KOPT-K1 (cell line): ENCODE results near the gene TAF1A.

Experiments used
- H3K27ac ChIP-seq: fragments of 200-600 bp; sonication (generic); 2 replicates; pipeline ENCODE4 v1.5.1; 2016; ENCODE audit warnings: antibody characterized with exemption, mild to moderate bottlenecking, low read depth, low read length; ENCODE audit not compliant: poor library complexity, severe bottlenecking
- H3K36me3 ChIP-seq: fragments of 200-600 bp; sonication (generic); 2 replicates; pipeline ENCODE4 v1.5.1; 2017; ENCODE audit warnings: antibody characterized with exemption, mild to moderate bottlenecking, low read length, moderate library complexity; ENCODE audit not compliant: insufficient read depth
- H3K9me3 ChIP-seq: fragments of 200-600 bp; sonication (generic); 2 replicates; pipeline ENCODE4 v1.5.1; 2017; ENCODE audit warnings: antibody characterized with exemption, low read length, mild to moderate bottlenecking; ENCODE audit not compliant: insufficient read depth, poor library complexity, severe bottlenecking

The TAF1A gene

DNA sequence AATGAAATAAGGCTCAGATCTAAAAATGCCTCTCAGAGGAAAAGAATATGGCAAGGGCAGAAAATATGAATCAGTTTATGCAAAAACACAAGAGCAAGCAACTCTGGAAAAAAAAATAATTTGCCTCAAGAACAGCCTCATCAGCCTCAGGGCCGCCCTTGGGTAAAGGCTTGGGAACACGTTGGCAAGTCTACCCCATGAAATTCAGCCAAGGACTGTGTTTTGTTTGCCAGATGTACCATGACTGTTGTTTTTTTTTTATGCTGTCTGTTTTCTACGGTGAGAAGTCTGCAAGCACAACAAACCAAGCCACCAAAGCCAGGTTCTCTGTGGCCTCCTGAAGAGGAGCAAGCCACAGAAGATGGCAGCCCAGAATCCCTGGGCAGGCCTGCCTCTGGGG is 59.8 kb downstream of the TAF1A start:
- Histone ChIP-seq H3K27ac (no peak overlapping the region), H3K36me3 (no peaks in the 10 kb centered on the region), H3K9me3 (no peaks in the 10 kb centered on the region)

DNA sequence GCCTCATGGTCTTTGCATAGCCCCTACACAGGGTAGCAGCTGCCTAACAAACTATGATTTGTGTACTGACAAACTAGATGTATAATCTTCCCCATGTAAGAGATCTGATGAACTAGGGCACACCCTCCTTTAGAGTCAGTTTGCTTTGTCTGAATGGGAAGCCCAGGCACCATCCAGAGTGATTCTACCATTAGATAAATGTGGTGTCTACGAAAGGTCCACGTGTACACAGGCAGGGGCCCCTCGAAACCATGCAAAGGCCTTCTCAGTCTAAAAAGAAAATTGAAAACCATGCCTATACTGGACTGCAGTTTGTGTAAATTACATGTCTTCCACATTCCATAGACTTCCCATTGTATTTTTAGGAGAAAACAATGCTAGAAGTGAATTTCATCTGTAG is 60.6 kb downstream of the TAF1A start:
- no peaks in the 10 kb centered on the region for H3K9me3 ChIP-seq
- no peak overlapping the region for H3K27ac ChIP-seq
- no peaks in the 10 kb centered on the region for H3K36me3 ChIP-seq

DNA sequence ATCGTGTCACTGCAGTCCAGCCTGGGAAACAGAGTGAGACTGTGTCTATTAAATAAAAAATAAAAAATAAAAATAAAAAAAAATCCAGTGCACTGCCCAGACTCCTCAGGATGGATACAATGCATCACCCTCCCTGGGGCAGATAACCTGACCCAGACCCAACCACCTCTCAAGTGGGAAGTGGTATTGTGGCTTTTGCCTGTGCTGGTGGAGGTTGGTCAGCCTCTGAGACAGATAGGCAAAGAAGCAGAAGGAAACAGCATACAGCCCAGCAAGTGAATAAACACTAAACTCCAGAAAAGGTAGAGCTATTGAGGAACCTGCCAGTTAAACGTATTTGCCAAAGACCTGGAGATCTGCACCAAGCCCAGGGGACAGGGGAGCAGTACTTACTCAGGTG is 63.8 kb downstream of the TAF1A start:
- H3K9me3 ChIP-seq = no peaks in the 10 kb centered on the region
- H3K27ac ChIP-seq = no peak overlapping the region
- H3K36me3 ChIP-seq = no peaks in the 10 kb centered on the region

DNA sequence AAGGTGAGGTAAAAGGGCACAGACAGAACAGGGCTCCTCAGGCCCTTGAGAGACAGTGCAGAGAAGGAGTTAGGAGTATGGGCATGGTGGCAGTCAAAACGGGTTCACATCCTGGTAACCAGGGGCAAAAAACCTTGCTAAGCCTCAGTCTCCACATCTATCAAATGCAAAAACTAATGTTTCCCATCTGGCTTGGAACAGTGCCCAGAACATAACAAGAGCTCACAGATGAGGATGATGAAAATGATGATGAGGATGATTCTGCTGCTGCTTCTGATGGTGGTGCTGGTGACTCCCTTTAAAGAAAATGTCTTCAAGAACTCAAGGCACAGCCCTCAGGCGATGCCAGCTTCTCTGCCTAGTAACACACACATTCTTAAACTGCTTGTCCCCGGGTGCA is 65.9 kb downstream of the TAF1A start:
- Histone ChIP-seq H3K9me3 (no peaks in the 10 kb centered on the region), H3K27ac (no peak overlapping the region)

DNA sequence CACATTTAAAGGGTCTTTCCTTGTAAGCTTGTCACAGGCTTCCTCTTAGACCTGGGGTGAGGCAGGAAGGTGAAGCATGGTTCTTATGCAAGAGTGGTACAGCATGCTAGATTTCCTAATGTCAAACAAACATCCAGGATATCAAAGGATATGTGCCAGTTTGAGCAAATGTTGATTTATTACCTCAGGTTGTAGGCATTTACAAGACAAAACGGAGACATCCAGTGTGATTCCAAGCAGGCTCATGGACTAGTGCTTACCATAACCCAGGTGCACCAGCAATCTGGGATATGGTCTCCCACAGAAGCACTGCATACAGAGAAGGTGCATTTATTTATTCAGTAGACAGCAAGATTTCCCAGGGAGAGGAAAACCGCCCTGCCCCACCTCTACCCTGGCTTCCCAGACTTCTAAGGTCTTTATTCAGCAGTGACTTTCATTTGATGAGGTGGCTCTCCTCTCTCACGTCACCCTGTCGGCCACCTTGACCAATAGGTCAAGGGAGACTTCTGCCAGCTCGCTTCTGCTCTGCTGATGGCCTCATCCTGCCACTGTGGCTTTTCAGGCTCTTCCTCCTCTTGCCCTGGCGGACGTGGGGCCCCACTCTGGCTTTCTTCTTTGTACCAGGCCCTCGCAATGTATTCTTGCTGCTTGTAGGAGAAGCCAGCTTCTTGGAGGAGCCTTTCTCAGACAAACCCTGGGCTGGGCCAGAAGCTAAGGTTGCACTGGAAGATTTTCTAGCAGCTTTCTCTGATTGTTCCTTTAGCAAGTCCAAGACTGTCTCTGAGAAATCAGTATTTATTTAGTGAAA is 67.4 kb downstream of the TAF1A start:
- H3K9me3 ChIP-seq = no peaks in the 10 kb centered on the region
- no peaks in the 10 kb centered on the region for H3K36me3 ChIP-seq
- H3K27ac ChIP-seq = no peak overlapping the region

More for the DNA sequence above, 65.9 kb downstream of the TAF1A start:
- no peaks in the 10 kb centered on the region for H3K36me3 ChIP-seq

DNA sequence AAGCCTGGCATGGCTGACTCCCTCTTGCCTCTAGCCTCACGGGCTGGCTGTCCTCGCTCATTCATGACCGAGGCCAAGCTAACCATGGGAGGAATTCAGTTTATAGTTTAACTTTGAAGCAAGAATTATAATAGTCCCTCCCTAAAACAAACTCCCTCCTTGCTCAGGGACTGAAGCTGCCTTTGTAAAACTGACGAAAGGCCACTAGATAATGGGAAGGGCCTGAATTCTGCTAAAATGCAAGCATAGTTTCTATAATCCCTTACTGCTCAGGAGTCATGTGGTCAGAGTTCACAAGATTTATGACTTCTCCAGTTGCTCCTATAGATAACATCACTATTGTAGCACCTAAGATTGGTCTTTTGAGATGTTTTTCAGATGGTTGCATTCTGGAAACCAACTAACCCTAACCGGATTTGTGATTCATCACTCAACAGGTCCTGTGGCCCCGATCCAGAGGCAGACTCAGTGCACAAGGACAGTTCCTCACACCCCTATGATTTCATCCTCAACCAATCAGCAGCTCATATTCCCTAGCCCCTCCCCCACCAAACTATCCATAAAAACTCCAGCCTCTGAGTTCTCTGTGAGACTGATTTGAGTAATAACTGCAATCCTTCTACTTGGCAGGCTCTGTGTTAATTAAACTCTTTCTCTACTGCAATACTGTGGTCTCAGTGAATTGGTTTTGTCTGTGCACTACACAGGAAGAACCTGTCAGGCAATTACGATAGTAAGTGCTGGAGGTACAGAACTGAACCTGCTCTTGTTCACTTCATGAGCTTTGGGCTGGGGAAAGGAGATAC is 68.2 kb downstream of the TAF1A start:
- Histone ChIP-seq H3K36me3 (no peaks in the 10 kb centered on the region), H3K27ac (no peak overlapping the region), H3K9me3 (no peaks in the 10 kb centered on the region)
